Measurements from ENCODE around the gene ENO2.

DNA sequence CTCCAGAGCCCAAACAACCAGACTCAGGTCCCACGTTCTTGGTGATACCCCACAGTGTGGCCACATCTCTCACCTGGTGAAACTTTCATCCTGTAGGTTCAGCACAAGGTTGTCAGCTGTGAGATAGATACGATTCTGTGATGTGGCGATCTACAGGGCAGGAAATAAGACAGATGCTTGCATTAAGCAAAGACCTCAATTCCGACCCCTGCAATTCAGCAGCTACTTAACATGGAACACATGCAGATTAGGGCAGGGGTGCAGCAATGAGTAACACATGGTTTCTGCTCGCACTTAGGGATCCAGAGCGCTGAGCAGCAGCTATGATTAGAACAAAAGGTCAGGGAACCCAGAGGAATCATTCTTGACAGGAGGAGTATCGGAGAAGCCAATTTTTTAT lies 52.0 kb downstream of the ENO2 start:
- TF ChIP-seq, protein P1, sequence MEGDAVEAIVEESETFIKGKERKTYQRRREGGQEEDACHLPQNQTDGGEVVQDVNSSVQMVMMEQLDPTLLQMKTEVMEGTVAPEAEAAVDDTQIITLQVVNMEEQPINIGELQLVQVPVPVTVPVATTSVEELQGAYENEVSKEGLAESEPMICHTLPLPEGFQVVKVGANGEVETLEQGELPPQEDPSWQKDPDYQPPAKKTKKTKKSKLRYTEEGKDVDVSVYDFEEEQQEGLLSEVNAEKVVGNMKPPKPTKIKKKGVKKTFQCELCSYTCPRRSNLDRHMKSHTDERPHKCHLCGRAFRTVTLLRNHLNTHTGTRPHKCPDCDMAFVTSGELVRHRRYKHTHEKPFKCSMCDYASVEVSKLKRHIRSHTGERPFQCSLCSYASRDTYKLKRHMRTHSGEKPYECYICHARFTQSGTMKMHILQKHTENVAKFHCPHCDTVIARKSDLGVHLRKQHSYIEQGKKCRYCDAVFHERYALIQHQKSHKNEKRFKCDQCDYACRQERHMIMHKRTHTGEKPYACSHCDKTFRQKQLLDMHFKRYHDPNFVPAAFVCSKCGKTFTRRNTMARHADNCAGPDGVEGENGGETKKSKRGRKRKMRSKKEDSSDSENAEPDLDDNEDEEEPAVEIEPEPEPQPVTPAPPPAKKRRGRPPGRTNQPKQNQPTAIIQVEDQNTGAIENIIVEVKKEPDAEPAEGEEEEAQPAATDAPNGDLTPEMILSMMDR (IDR thresholded peaks at IDR 0.05), result no peak
- TF ChIP-seq POLR2A (IDR thresholded peaks at IDR 0.05), result no peak
